ENCODE data around the gene PIGT. TPM values are rescaled to one million over a fixed set of nuclear protein-coding genes. Genes with fewer than 3 reads are reported as not detected.

The PIGT gene
- total and polyA plus RNA-seq, 2 of the 13 experiments (the other 11 are each of a cell fraction or from before 2014, with no cell fraction given) = 65.9 to 74.1 TPM

DNA sequence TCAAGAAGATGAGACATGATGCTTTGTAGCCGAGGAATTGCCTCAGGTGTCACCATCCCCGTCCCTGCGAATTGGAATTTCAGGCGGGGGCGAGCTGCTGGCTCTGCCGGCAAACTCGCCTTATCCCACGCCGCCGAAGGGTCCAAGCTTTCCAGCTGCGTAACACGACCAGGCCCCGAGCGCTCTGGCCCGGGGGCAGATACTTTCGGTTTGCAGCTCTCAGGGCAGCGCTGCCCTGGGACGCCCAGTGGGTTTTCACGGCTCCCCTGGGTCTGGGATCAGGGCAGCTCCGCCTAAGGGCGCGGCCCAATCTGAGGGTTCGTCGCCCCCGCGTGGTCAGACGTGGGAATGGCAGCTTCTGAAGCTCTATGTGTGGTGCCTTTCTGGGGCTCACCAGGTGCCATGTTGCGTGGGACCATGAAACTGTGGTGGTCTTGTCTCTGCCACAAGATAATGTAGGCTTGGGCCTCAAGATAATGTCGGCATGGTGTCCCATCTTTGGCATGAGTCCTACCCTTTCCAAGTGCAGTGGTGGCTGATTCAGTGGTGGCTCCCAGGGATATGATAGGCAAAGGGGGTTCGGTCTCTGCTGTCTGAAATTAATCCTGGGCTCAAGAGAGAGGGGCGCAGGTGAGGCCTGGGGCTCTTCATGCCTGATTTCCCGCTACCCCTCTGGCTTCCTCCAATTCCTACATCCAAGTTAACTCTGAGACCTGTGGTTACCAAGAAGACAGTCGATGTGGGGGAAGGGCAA is 21.0 kb downstream of the PIGT start (continued):
- TF ChIP-seq, protein P1, sequence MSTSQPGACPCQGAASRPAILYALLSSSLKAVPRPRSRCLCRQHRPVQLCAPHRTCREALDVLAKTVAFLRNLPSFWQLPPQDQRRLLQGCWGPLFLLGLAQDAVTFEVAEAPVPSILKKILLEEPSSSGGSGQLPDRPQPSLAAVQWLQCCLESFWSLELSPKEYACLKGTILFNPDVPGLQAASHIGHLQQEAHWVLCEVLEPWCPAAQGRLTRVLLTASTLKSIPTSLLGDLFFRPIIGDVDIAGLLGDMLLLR (CRISPR knock-in tag; IDR thresholded peaks at IDR 0.05) = peak; percentile 85; the same call in 1 of the 2 replicates
- TF ChIP-seq ZNF629 (CRISPR knock-in tag; conservative IDR thresholded peaks at IDR 0.05) = no peak
- no peak for TF ChIP-seq NPAS2 (CRISPR knock-in tag; IDR thresholded peaks at IDR 0.05; ENCODE audit: borderline replicate concordance)
- no peak for TF ChIP-seq FIP1L1 (IDR thresholded peaks at IDR 0.05; ENCODE audit: borderline replicate concordance, insufficient read depth, low read depth, low read length)
- TF ChIP-seq SRSF4 (IDR thresholded peaks at IDR 0.05; ENCODE audit: low read depth, low read length, poor library complexity, severe bottlenecking) = no peak
- TF ChIP-seq, protein P2, sequence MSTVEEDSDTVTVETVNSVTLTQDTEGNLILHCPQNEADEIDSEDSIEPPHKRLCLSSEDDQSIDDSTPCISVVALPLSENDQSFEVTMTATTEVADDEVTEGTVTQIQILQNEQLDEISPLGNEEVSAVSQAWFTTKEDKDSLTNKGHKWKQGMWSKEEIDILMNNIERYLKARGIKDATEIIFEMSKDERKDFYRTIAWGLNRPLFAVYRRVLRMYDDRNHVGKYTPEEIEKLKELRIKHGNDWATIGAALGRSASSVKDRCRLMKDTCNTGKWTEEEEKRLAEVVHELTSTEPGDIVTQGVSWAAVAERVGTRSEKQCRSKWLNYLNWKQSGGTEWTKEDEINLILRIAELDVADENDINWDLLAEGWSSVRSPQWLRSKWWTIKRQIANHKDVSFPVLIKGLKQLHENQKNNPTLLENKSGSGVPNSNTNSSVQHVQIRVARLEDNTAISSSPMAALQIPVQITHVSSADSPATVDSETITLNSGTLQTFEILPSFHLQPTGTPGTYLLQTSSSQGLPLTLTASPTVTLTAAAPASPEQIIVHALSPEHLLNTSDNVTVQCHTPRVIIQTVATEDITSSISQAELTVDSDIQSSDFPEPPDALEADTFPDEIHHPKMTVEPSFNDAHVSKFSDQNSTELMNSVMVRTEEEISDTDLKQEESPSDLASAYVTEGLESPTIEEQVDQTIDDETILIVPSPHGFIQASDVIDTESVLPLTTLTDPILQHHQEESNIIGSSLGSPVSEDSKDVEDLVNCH (CRISPR knock-in tag; IDR thresholded peaks at IDR 0.05) = no peak
- 0 out of 2 replicates have a peak, but pooled peaks have one; percentile 45 for TF ChIP-seq ZNF383 (CRISPR knock-in tag; IDR thresholded peaks at IDR 0.05; ENCODE audit: borderline replicate concordance)
- TF ChIP-seq ZNF136 (CRISPR knock-in tag; IDR thresholded peaks at IDR 0.05; ENCODE audit: low read depth) = peak; percentile 85; the same call in 1 of the 2 replicates
- TF ChIP-seq YY1 (IDR thresholded peaks at IDR 0.05; ENCODE audit: insufficient read depth, insufficient replicate concordance, low read depth, low read length) = peak; percentile 79
- no peak for TF ChIP-seq ZNF83 (CRISPR knock-in tag; IDR thresholded peaks at IDR 0.05; ENCODE audit: borderline replicate concordance)
- peak; percentile 27; the same call in 1 of the 2 replicates for TF ChIP-seq TGIF2 (CRISPR knock-in tag; IDR thresholded peaks at IDR 0.05)
- TF ChIP-seq ZNF549 (CRISPR knock-in tag; IDR thresholded peaks at IDR 0.05) = no peak
- peak; percentile 49; the same call in 1 of the 2 replicates for TF ChIP-seq ARHGAP35 (CRISPR knock-in tag; IDR thresholded peaks at IDR 0.05; ENCODE audit: borderline replicate concordance)
- TF ChIP-seq, protein P3, sequence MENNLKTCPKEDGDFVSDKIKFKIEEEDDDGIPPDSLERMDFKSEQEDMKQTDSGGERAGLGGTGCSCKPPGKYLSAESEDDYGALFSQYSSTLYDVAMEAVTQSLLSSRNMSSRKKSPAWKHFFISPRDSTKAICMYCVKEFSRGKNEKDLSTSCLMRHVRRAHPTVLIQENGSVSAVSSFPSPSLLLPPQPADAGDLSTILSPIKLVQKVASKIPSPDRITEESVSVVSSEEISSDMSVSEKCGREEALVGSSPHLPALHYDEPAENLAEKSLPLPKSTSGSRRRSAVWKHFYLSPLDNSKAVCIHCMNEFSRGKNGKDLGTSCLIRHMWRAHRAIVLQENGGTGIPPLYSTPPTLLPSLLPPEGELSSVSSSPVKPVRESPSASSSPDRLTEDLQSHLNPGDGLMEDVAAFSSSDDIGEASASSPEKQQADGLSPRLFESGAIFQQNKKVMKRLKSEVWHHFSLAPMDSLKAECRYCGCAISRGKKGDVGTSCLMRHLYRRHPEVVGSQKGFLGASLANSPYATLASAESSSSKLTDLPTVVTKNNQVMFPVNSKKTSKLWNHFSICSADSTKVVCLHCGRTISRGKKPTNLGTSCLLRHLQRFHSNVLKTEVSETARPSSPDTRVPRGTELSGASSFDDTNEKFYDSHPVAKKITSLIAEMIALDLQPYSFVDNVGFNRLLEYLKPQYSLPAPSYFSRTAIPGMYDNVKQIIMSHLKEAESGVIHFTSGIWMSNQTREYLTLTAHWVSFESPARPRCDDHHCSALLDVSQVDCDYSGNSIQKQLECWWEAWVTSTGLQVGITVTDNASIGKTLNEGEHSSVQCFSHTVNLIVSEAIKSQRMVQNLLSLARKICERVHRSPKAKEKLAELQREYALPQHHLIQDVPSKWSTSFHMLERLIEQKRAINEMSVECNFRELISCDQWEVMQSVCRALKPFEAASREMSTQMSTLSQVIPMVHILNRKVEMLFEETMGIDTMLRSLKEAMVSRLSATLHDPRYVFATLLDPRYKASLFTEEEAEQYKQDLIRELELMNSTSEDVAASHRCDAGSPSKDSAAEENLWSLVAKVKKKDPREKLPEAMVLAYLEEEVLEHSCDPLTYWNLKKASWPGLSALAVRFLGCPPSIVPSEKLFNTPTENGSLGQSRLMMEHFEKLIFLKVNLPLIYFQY (CRISPR knock-in tag; IDR thresholded peaks at IDR 0.05; ENCODE audit: borderline replicate concordance) = peak; percentile 98
- TF ChIP-seq MBNL3 (CRISPR knock-in tag; conservative IDR thresholded peaks at IDR 0.05) = no peak
- TF ChIP-seq HNF4A (CRISPR knock-in tag; IDR thresholded peaks at IDR 0.05) = no peak
- TF ChIP-seq ZBTB7A (CRISPR knock-in tag; IDR thresholded peaks at IDR 0.05) = no peak
- TF ChIP-seq KDM3A (CRISPR knock-in tag; IDR thresholded peaks at IDR 0.05; ENCODE audit: low read depth) = peak; percentile 95
- TF ChIP-seq ZNF3 (CRISPR knock-in tag; IDR thresholded peaks at IDR 0.05) = no peak
- no peak for TF ChIP-seq ATF1 (CRISPR knock-in tag; IDR thresholded peaks at IDR 0.05)
- peak; percentile 78 for TF ChIP-seq ZKSCAN8 (CRISPR knock-in tag; IDR thresholded peaks at IDR 0.05; ENCODE audit: borderline replicate concordance)
- TF ChIP-seq ZZZ3 (CRISPR knock-in tag; IDR thresholded peaks at IDR 0.05; ENCODE audit: borderline replicate concordance) = 0 out of 2 replicates have a peak, but pooled peaks have one; percentile 56

All from HepG2 (cell line).